ENCODE measurements around the gene CSPG4.

CSPG4 gene

GRCh38 chr15:75697523-75697922 lies 15.1 kb downstream of the CSPG4 start:
- no peaks in the 10 kb centered on the region for H3K36me3 ChIP-seq
- TF ChIP-seq, protein P1, sequence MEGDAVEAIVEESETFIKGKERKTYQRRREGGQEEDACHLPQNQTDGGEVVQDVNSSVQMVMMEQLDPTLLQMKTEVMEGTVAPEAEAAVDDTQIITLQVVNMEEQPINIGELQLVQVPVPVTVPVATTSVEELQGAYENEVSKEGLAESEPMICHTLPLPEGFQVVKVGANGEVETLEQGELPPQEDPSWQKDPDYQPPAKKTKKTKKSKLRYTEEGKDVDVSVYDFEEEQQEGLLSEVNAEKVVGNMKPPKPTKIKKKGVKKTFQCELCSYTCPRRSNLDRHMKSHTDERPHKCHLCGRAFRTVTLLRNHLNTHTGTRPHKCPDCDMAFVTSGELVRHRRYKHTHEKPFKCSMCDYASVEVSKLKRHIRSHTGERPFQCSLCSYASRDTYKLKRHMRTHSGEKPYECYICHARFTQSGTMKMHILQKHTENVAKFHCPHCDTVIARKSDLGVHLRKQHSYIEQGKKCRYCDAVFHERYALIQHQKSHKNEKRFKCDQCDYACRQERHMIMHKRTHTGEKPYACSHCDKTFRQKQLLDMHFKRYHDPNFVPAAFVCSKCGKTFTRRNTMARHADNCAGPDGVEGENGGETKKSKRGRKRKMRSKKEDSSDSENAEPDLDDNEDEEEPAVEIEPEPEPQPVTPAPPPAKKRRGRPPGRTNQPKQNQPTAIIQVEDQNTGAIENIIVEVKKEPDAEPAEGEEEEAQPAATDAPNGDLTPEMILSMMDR (IDR thresholded peaks at IDR 0.05): no peak
- peaks cover 65% of the 10 kb centered on the region for H3K27me3 ChIP-seq
- no peak overlapping the region for H3K27ac ChIP-seq
- H3K4me1 ChIP-seq (ENCODE audit: control insufficient read depth in 1 of 2, insufficient read depth in 1 of 2, low read depth in 1 of 2, low read length in 1 of 2): no peaks in the 10 kb centered on the region
- H3K4me3 ChIP-seq (ENCODE audit: low read depth in 1 of 2, low read length in 1 of 2): no peak overlapping the region
- no peaks in the 10 kb centered on the region for H3K9me3 ChIP-seq

DNA sequence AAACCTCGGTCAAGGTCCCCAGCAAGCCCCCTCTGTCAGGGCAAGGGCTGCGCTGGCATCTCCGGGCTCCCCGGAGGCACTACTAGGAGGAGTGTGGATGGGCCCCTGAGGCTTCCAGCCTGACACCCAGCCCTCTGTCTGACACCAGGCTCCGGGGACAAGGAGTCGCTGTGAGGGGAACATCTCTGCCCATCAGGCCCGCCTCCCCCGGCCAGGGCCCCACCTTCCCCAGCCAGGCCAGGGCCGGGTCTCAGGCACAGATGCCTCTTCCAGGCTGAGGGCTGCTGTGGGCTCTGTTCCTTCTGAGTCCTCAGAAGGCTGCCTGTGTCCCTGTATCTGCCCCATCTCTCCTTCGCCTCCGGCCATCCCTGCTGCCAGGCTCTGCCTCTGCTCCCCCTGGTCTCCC lies 15.8 kb downstream of the CSPG4 start:
- H3K27ac ChIP-seq: no peak overlapping the region
- H3K4me1 ChIP-seq (ENCODE audit: control insufficient read depth in 1 of 2, insufficient read depth in 1 of 2, low read depth in 1 of 2, low read length in 1 of 2): no peaks in the 10 kb centered on the region
- TF ChIP-seq, protein P1 (IDR thresholded peaks at IDR 0.05): no peak
- no peaks in the 10 kb centered on the region for H3K9me3 ChIP-seq
- H3K27me3 ChIP-seq: peaks cover 72% of the 10 kb centered on the region
- H3K4me3 ChIP-seq (ENCODE audit: low read depth in 1 of 2, low read length in 1 of 2): no peak overlapping the region
- H3K36me3 ChIP-seq: no peaks in the 10 kb centered on the region

GRCh38 chr15:75696311-75696720 lies 16.3 kb downstream of the CSPG4 start:
- H3K4me1 ChIP-seq (ENCODE audit: control insufficient read depth in 1 of 2, insufficient read depth in 1 of 2, low read depth in 1 of 2, low read length in 1 of 2): no peaks in the 10 kb centered on the region
- peaks cover 77% of the 10 kb centered on the region for H3K27me3 ChIP-seq
- no peaks in the 10 kb centered on the region for H3K36me3 ChIP-seq
- H3K4me3 ChIP-seq (ENCODE audit: low read depth in 1 of 2, low read length in 1 of 2): no peak overlapping the region
- TF ChIP-seq, protein P1 (IDR thresholded peaks at IDR 0.05): no peak
- H3K27ac ChIP-seq: no peak overlapping the region
- H3K9me3 ChIP-seq: no peaks in the 10 kb centered on the region

- H3K27me3 ChIP-seq: peaks cover 81% of the 10 kb centered on the region
- TF ChIP-seq, protein P1 (IDR thresholded peaks at IDR 0.05): no peak
- H3K9me3 ChIP-seq: no peaks in the 10 kb centered on the region
- no peaks in the 10 kb centered on the region for H3K4me1 ChIP-seq (ENCODE audit: control insufficient read depth in 1 of 2, insufficient read depth in 1 of 2, low read depth in 1 of 2, low read length in 1 of 2)
- H3K27ac ChIP-seq: no peak overlapping the region
- no peak overlapping the region for H3K4me3 ChIP-seq (ENCODE audit: low read depth in 1 of 2, low read length in 1 of 2)
- no peaks in the 10 kb centered on the region for H3K36me3 ChIP-seq
Measured at GRCh38 chr15:75695634-75696310, 16.9 kb downstream of the CSPG4 start.

GRCh38 chr15:75695220-75695619 lies 17.4 kb downstream of the CSPG4 start:
- H3K27ac ChIP-seq: no peak overlapping the region
- H3K4me3 ChIP-seq (ENCODE audit: low read depth in 1 of 2, low read length in 1 of 2): no peak overlapping the region
- H3K36me3 ChIP-seq: no peaks in the 10 kb centered on the region
- no peaks in the 10 kb centered on the region for H3K4me1 ChIP-seq (ENCODE audit: control insufficient read depth in 1 of 2, insufficient read depth in 1 of 2, low read depth in 1 of 2, low read length in 1 of 2)
- no peaks in the 10 kb centered on the region for H3K9me3 ChIP-seq
- TF ChIP-seq, protein P1 (IDR thresholded peaks at IDR 0.05): no peak
- H3K27me3 ChIP-seq: peaks cover 80% of the 10 kb centered on the region
